ENCODE data around the gene GOLGA6L7.
"Not testable (repeated sequence)": the region's sequence is repeated elsewhere in the genome, so short reads cannot be mapped to it uniquely, and the experiment has no call there.

Gene GOLGA6L7, protein sequence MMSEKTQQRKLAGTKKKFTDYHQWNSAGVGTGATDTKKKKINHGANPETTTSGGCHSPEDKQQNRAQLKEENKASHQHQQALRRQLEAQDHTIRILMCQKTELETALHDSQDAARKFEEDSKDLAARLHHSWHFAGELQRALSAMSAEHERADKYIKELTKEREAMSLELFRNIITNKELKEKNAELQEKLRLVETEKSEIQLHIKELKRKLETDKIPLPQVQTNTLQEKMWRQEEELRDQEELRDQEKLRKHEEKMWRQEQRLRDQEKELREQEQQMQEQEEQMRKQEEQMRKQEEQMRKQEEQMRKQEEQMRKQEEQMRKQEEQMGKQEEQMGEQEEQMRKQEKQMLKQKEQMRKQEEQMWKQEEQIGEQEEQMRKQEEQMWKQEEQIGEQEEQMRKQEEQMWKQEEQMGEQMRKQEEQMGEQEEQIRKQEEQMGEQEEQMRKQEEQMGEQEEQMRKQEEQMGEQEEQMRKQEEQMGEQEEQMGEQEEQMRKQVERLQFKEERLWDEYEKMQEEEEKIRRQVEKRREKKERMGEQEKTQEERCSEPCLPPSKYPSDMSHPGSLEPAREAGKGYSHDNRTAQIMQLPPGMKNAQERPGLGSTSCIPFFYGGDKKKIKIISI
- total RNA-seq: 0 reads per million in 2 experiments

DNA sequence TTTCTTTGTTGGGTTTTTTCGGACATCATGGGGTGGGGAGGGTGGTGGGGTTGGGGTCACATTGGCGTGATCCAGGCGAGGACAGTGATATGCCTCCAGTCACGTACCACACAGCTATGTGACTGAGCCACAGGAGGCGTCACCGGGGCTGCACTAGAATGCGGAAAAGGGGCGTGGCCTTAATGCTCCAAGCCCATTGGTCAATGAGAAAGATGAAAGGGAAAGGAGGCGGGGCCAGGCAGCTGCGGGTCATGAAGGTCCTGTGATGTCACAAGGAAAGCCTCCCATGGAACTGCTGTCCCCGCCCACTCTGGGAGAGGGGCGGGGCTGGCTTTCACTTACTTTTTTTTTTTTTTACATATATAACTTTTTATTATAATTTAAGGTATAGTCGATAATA is at the start of gene GOLGA6L7:
GOLGA6L7 (minus strand) TSS at position 124 of the 400 bp plus-strand sequence; CDS start at position 29, 95 bp downstream.
- DNase-seq (ENCODE audit: low read depth): not testable (repeated sequence)

DNA sequence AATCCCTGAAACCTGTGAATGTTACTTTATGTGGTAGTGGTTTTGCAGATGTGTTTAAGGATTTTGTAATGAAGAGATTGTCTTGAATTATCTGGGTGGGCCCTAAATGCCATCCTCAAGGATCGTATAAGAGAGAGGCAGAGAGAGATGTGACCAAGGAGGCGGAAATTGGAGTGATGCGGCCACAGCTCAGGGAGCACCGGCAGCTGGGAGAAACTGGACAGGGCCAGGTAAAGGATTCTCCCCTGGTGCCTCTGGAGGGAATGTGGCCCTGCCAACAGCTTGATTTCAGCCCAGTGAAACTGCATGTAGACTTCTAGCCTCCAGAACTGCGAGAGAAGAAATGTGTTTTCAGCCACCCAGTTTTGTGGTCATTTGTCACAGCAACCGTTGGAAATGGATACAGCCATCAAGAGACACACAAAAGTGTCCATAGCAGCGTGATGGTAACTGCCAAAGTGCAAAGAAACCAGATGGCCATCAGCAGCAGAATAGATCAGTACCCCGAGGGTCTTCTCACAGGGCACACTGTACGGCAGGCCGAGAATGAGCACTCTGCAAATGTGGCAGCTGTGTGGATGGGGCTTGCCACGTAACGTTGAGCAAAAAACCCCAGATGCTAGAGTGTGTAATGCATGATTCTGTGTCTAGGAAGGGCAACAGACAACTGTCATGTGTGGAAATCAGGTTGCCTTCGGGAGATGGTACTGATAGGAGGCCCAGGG is 49.6 kb upstream of the GOLGA6L7 start:
- no peak for DNase-seq (ENCODE audit: low read depth)

DNA sequence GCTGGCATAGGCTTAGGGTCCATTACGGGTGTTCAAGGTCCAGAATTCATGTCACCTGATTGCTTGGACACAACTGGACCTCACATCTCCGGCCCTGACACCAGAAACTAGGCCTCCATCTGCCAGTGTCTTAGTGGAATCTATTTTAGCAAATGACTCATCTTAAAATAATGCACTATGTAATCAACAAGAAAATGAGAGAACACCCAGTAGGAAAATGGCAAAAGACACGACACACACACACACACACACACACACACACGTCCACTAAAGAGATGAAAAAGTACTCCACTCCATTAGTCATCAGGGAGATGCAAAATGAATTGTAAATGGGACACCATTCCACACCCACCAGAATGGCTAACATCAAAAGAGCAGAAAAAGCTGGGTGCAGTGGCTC is 48.5 kb upstream of the GOLGA6L7 start:
- DNase-seq (ENCODE audit: low read depth): no peak

DNA sequence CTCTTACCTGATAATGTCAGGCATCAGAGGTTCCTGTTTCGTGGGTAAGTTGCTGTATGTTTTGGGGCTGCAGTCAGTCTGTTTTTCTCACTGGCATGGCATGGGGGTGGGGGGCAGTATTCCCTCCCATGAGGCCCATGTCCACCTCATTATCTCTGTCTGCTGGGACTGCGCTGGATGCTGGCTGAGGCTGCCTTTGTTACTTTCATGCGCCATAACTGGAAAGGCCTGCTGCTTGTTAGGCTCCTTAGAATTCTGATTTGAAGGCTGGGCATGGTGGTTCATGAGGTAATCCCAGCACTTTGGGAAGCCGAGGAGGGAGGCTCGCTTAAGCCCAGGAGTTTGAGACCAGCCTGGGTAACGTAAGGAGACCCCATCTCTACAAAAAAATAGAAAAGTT is 47.1 kb upstream of the GOLGA6L7 start:
- DNase-seq (ENCODE audit: low read depth): no peak

DNA sequence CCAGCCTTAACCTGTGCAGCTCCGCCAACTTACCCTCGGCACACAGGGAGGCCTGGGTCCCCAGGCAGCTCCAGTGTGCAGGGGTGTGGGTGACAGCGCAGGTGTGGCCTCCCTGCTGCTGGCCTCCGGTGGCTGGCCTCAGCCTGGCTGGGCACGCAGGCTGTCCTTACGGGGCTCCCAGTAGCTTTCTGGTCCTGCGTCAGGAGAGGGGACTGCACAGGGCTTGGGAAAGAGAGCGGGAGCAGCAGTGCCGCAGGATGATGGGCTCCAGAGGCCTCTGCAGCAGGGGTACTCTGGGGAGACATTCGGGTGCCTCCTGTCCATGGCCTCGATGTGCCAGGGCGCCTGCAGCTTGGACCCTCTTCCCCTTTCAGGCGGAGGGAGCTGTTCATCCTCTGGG is 46.7 kb upstream of the GOLGA6L7 start:
- DNase-seq (ENCODE audit: low read depth): no peak

DNA sequence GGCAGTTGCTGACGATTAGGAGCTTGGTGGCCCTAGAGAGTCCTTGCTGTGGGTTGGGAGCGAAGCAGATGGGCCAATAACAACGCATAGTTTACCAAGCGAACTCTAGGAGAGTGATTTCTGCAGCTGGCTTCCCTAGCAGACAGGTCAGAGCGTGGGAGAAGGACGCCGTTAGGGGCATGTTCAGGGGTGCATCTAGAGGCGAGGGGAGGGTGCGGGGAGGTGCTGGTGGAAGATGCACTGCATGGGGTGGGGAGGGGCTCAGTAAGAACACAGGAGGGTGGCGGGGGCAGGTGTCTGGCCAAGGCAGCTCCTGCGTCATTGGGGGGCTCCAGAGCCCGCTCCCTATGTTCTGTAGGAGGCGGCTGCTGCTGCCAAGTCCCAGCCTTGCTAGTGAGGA is 46.2 kb upstream of the GOLGA6L7 start:
- DNase-seq (ENCODE audit: low read depth): no peak

DNA sequence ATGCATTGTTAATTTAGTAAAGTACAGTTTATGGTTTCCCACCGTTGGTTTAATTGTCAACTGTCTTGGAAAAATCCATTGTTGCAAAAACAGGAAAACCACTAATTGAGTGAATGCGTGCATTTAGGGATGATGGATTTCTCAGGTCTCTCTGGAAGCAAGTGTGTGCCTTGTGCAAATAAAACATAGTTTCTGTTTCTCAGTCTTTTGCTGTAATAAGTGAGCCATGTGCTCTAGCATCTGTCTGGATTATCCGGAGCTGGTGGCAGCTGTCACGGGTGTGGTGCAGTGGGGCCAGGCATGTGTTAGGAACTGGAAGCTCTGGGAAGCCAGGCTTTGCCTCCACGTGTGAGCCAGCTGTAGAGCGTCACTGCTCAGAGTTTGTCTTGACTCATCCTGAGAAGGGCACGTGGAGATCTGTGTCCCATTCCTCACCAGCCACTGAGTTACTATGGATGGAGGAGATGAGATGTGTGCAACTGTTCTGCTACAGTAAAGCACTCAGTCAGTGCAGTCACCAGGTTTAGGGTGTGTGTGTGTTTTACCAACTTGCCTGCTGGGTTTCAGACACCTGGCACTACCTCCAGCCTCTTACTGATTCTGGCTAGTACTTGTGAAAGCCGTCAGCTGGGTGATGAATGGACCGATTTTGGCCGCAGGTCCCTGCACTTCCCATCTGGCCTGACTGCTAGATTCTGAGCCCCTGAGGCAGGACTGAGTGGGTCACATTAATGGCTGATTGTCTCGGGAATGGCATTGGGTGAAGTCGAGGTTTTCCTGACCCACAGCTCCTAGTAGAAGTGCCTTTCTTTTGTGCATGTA is 44.6 kb upstream of the GOLGA6L7 start:
- DNase-seq (ENCODE audit: low read depth): no peak

DNA sequence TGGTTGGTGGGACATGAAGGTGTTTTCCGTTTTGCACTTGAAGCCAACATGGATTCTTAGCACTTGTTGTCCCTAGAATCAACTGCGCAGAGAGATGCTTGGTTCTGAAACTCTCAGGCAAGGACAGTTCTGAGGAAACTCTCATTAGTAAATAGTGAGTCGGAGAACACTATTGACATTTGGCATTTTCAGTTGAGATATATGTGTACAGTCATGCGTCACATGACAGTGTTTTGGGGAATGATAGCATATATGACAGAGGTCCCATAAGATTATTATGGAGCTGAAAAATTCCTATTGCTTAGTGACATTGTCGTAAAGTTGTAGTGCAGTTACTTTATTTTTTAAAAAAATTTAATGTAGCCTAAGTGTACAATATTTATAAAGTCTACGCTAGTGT is 43.1 kb upstream of the GOLGA6L7 start:
- no peak for DNase-seq (ENCODE audit: low read depth)

DNA sequence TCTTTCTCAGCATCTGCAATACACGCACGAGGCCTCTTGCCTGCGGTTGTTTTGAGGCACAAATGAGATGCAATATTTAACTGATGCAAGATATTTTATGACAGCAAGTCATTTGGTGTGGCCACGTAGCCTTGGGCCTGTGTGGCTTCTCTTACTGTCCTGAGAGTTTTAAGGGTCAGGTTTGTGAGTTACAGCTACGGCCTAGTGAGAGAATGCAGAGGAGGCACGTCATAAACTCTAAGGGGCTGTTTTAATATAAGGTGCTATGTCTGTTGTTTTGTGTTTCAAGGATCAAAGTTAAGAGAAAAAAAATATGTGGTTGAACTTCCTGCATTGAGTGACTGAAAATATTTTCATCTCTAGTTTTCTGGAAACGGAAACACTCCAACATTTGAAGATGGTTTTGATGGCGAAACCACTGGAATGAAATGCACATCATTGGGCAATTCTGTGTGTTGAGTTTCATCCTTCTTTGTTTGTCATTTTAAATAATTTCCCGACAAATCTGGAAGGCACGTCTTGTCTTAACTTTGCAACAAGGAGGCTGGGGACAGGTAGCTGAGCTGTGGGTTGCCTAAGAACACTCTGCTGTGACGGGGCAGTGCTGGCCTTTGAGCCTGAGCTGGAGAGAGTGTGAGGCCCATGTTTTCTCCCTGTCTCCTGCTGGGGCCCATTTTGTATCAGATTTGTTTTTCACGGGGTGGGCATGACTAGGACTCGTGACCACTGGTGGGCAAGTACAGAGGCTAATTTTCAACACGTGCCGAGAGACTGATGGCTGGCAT is 42.5 kb upstream of the GOLGA6L7 start:
- DNase-seq (ENCODE audit: low read depth): no peak

DNA sequence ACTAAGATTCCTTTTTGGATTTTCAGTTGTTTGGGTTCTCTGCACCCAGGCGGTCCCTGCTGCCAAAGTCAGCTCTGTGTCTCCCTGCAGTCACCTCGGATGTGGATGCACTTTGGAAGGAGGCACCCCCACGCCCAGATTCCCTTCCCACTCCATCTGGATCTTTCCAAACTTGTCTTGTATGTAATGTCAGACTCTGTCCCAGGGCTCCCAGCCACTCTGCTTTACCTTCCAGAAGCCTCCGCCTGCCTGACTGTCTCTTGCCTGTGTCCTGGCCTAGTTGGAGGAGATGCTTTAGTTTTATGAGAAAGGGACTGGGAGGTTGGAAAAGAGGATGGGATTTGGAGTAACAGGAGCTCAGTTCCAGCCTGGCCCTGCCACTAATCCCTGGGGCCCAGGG is 41.8 kb upstream of the GOLGA6L7 start:
- DNase-seq (ENCODE audit: low read depth): not testable (repeated sequence)

DNA sequence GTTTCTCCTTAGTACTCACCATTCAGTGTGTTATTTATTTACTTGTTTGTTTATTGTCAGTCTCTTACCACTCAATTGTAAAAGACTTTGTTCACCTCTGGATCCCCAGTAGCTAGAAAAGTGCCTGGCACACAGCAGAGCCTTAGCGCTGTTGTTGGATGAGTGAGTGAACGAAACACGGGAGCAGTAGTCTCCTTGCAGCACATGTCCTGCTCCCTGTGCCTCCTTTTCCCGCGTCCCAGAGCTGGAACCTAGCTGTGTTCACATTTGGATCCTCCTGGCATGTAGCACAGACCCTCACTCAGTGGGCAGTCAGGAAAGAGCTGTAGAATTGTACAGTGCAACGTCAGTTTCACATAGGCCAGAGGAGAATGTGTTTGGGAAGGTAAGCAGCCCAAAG is 41.4 kb upstream of the GOLGA6L7 start:
- DNase-seq (ENCODE audit: low read depth): not testable (repeated sequence)

DNA sequence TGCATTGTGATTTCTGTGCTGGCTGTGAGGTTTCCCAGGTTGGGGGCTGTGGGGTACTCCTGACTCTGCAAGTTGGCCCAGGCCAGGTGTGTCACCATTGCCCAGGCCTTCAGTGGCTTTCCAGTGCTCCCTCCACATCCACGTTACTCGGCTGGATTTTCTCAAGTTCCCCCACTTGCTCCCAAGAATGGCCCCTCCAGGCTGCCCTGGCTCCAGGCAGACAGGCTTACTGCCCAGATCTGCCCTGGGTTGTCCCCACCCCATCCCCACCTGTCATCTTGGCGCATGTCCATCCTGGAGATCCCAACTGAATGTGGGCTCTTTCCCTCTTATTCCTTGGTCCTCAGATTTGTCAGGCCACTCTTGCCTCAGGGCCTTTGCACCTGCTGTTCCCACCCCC is 40.9 kb upstream of the GOLGA6L7 start:
- DNase-seq (ENCODE audit: low read depth): no peak

DNA sequence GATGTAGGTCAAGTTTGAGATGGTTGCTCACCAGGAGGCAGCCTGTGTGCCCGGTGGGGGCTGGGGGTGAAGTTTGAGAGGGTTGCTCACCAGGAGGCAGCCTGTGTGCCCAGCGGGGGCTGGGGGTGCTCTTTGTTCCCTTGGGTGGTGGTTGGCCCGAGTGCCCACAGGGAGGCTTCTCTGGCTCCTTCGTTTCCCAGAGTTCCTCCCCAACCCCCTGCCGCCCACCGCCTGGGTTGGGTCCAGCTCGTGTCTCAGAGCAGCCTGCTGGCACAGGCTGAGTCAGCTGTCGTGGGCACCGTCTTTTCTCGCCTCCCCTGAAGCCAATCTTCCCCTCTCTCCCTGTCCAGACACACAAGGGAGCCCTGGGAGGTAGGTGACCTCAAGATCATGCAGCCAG is 40.5 kb upstream of the GOLGA6L7 start:
- no peak for DNase-seq (ENCODE audit: low read depth)

DNA sequence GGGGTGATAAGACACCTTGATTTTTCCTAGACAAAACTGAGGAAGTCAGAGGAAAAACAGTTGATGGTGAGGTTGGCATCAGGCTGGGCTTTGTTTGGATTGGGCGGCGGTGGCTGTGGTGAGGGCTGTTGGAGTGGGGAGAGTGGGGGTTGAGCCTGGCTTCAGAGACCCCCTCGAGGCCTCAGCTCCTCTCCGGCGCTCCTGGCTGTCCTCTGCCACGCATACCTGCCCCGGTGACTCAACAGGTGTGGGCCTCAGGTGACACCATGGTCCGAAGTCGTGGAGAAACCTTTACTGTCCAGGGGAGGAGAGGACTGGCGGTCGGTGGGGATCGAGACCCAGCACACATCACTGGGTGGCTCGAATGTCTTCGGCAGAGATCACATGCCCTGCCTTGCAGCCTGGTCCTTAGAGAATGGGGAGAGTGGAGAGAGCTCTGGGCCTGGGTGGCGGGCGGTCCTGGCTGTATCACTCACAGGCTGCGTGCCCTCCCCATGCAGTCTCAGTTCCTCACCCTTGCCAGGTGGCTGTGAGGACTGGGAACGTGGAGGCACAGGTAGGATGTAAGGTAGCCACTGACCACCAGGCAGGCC is 40.0 kb upstream of the GOLGA6L7 start:
- no peak for DNase-seq (ENCODE audit: low read depth)

DNA sequence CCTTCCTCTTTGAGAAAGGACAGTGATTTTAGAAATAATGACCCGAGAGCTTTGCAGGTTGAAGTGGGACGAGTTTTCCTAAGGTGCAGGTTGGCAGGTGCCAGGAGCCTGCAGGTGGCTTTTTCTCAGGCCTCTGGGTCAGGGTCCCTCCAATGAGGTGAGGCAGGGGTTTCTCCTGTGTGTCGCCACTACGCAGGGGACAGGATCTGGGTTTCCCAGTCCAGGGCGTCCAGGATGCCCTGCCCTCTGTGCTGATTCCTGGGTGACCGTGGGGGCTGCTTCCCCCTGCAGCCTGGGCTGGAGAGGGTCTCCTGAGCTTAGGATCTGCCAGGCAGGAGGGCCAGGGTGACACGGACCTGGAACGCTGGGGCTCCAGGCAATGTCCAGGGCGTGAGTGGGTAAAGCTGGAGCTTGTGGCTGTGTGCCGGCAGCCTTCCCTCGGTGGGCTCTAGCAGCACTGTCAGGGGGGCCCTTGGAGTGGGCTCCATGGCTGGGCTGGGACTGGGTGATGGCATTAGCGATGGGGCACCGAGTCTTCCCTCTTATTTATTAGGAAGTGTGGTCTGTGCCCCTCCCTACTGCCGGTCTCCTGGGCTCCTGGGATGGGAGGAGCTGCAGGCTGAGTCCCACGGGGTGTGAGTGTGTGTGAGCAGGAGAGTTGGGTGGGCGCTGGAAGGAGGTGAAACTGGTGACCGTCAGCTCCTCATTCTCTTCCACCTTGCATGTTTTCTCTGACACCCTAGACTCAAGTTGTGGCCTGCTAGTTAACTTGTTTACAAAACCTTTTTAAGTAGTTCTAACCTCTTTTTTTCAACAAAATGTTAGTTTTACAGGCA is 39.1 kb upstream of the GOLGA6L7 start:
- DNase-seq (ENCODE audit: low read depth): no peak

DNA sequence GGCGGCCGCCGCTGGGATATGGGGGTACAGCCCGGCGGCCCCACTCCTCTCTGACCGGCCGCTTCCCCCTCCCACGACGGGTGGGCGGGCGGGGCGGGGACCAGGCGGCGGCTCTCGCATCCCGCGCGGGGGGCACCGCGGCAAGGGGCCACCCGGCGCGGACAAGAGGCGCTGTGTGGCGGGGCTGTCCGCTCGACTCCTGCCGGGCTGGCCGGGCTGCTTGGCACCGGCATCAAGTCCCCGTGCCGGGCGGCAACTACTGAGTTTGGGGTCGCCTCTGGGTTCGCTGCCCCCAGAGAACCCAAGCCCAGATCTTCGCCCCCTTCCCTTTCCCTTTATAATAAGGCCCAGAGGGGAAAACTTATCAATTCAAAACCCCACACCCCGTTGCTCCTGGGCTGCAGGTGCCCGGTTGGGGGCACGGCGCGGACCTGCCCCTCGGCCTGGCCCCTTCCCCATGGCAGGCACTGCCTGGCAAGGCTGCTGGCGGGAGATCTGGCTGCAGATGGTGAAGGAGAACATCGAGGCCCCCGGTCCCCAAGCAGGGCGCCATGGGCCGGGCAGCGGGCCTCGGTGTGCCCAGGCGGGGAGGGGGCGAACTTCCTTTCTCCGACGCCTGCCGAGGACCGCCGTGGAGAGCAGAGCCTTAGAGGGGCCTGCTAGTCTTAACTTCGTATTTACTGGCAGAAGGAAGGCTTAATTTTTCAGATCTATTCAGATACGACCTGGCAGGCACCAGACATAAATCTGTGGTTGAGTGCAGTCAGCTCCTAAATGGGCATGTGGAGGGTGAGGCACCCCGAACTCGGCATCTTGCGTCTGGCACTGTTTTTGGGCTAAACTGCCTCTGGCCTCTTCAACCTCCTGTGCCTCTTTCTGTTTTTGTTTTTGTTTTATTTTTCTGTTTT is 38.2 kb upstream of the GOLGA6L7 start:
- DNase-seq (ENCODE audit: low read depth): no peak

DNA sequence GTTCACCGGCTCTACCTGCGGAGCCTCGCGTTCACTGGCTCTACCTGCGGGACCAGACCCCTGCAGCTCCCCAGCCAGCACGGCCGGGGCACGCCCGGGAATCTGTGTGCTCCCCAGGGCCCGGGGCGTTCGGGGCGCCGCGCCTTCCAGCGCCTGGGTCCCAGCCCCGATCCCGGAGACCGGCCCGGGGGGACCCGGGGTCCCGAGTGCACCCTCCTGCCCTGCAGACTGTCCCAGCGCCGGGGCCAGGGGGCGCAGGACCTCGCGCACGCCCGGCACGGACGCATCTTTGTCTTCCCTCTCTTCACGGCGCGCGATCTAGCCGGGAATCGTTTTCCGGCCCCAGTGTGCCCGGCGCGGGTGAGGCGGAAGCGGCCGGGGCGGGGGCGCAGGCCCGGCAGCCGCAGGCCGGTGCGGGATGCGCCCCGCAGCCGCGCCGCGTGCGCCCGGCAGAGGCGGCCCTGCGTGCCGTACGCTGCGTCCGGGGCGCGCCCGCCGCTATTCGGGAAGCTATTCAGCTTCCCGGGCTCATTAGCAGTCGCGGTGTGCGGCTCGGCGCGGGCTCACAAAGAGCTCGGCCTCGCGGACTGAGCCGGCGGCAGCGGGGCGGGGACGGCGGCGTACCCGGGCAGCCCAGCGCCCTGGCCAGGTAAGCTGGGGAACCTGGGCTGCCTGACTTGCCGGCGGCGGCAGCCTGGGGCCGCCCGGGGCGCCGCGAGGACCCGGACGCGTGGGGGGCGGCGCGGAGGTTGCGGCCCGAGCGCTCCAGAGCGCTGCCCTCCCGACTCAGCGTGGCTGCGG is 37.4 kb upstream of the GOLGA6L7 start, which contains the start of gene APBA2:
APBA2 (plus strand) TSS at position 345 of the 801 bp plus-strand sequence. CDS start 167,911 bp downstream, outside the sequence.
- peak; percentile 16 for DNase-seq (ENCODE audit: low read depth)
